ENCODE measurements around the gene C4orf50. TPM values are rescaled to one million over a fixed set of nuclear protein-coding genes. Genes with fewer than 3 reads are reported as not detected.

The C4orf50 gene
- total and polyA plus RNA-seq, 2 of the 4 experiments (the other 2 are of a cell fraction), result not detected

GRCh38 chr4:5995901-5996623, 22.2 kb downstream of the C4orf50 start:
- ChIA-PET POLR2A (ENCODE audit: unreplicated experiment) (no interaction called here), CTCF (no interaction called here)
- DNase-seq (no peak), ATAC-seq (ENCODE audit: low read depth) (no peak)
- Histone ChIP-seq H3K4me1 (ENCODE audit: control insufficient read depth, insufficient read depth, low read length) (no peaks in the 10 kb centered on the region), H3K9ac (ENCODE audit: low read depth, low read length) (no peak overlapping the region), H3K4me3 (ENCODE audit: insufficient read depth, low read depth, low read length) (no peak overlapping the region), H3K23ac (ENCODE audit: low read depth, low read length) (no peak overlapping the region), H3K27me3 (ENCODE audit: control insufficient read depth, insufficient read depth, low read length) (no peaks in the 10 kb centered on the region; the same call in 1 of the 2 replicates), H3K4me2 (ENCODE audit: low read depth, low read length) (no peak overlapping the region), H2BK20ac (ENCODE audit: low read depth, low read length) (no peak overlapping the region), H2AFZ (replicated peaks; ENCODE audit: low read length, poor library complexity) (no peak overlapping the region), H3K4ac (ENCODE audit: low read depth, low read length) (no peak overlapping the region), H2AK5ac (ENCODE audit: low read depth, low read length) (no peak overlapping the region), H4K5ac (ENCODE audit: low read depth, low read length) (no peak overlapping the region), H3K56ac (ENCODE audit: extremely low read depth, insufficient read depth, low read length) (no peak overlapping the region), H3K18ac (ENCODE audit: low read depth, low read length) (no peak overlapping the region), H3K14ac (replicated peaks; ENCODE audit: low read depth, low read length) (no peak overlapping the region), H4K91ac (ENCODE audit: insufficient read depth, low read depth, low read length) (no peak overlapping the region), H3K9me3 (ENCODE audit: control insufficient read depth, insufficient read depth, low read length) (no peaks in the 10 kb centered on the region), H4K20me1 (ENCODE audit: insufficient read depth, low read length) (no peaks in the 10 kb centered on the region), H3K79me1 (ENCODE audit: low read depth in 1 of 2, low read length in 2 of 2) (no peaks in the 10 kb centered on the region), H4K8ac (ENCODE audit: low read depth in 2 of 2, low read length in 2 of 2) (no peak overlapping the region), H2BK15ac (ENCODE audit: low read depth, low read length) (no peak overlapping the region), H3K9me1 (ENCODE audit: insufficient read depth, low read length) (no peaks in the 10 kb centered on the region), H3K27ac (ENCODE audit: insufficient read depth, low read length) (no peak overlapping the region), H2BK5ac (ENCODE audit: low read depth, low read length, poor library complexity, severe bottlenecking) (no peak overlapping the region), H2AK9ac (replicated peaks; ENCODE audit: low read depth, low read length, poor library complexity) (no peak overlapping the region), H2BK120ac (ENCODE audit: low read depth, low read length) (no peak overlapping the region), H3K36me3 (ENCODE audit: control insufficient read depth, insufficient read depth, low read length) (no peaks in the 10 kb centered on the region)
- 32% methylated on average over 8 of the region's 19 CpGs; no CpG with 5 or more reads in 1 of the 2 experiments for WGBS, 2 experiments (ENCODE audit: extremely low coverage in 2 of 2, insufficient read length in 1 of 2)
- dilution Hi-C loops (cut with HindIII; ENCODE audit: low sequenced_read_pairs, unreplicated experiment), result no loop called here
- TF ChIP-seq, protein P1, sequence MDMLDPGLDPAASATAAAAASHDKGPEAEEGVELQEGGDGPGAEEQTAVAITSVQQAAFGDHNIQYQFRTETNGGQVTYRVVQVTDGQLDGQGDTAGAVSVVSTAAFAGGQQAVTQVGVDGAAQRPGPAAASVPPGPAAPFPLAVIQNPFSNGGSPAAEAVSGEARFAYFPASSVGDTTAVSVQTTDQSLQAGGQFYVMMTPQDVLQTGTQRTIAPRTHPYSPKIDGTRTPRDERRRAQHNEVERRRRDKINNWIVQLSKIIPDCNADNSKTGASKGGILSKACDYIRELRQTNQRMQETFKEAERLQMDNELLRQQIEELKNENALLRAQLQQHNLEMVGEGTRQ (IDR thresholded peaks at IDR 0.05; ENCODE audit: low read depth, low read length), result no peak
- TF ChIP-seq CHD1 (IDR thresholded peaks at IDR 0.05; ENCODE audit: low read depth, low read length) (no peak), RAD21 (IDR thresholded peaks at IDR 0.05; ENCODE audit: low read length) (no peak), RCOR1 (IDR thresholded peaks at IDR 0.05; ENCODE audit: insufficient replicate concordance, low read length) (no peak), BHLHE40 (IDR thresholded peaks at IDR 0.05; ENCODE audit: low read depth, low read length) (no peak), RFX5 (IDR thresholded peaks at IDR 0.05; ENCODE audit: low read depth, low read length) (no peak), CEBPB (IDR thresholded peaks at IDR 0.05; ENCODE audit: low read depth, low read length) (no peak), FOS (IDR thresholded peaks at IDR 0.05; ENCODE audit: low read depth, low read length) (no peak), POLR2A (IDR thresholded peaks at IDR 0.05; ENCODE audit: low read depth, low read length) (no peak), NFE2L2 (IDR thresholded peaks at IDR 0.05; ENCODE audit: low read depth, low read length) (no peak), SMC3 (IDR thresholded peaks at IDR 0.05; ENCODE audit: low read depth, low read length) (no peak)
- TF ChIP-seq, protein P2, sequence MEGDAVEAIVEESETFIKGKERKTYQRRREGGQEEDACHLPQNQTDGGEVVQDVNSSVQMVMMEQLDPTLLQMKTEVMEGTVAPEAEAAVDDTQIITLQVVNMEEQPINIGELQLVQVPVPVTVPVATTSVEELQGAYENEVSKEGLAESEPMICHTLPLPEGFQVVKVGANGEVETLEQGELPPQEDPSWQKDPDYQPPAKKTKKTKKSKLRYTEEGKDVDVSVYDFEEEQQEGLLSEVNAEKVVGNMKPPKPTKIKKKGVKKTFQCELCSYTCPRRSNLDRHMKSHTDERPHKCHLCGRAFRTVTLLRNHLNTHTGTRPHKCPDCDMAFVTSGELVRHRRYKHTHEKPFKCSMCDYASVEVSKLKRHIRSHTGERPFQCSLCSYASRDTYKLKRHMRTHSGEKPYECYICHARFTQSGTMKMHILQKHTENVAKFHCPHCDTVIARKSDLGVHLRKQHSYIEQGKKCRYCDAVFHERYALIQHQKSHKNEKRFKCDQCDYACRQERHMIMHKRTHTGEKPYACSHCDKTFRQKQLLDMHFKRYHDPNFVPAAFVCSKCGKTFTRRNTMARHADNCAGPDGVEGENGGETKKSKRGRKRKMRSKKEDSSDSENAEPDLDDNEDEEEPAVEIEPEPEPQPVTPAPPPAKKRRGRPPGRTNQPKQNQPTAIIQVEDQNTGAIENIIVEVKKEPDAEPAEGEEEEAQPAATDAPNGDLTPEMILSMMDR (conservative IDR thresholded peaks at IDR 0.05; ENCODE audit: low read depth, low read length), result no peak
- TF ChIP-seq, protein P3, sequence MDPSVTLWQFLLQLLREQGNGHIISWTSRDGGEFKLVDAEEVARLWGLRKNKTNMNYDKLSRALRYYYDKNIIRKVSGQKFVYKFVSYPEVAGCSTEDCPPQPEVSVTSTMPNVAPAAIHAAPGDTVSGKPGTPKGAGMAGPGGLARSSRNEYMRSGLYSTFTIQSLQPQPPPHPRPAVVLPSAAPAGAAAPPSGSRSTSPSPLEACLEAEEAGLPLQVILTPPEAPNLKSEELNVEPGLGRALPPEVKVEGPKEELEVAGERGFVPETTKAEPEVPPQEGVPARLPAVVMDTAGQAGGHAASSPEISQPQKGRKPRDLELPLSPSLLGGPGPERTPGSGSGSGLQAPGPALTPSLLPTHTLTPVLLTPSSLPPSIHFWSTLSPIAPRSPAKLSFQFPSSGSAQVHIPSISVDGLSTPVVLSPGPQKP (IDR thresholded peaks at IDR 0.05; ENCODE audit: borderline replicate concordance, low read depth, low read length), result no peak
- BruUV-seq (replicated peaks), result no TSS peak
- intact Hi-C loops (cut with micrococcal nuclease), result no loop called here
- in situ Hi-C loops (cut with MboI; ENCODE audit: low sequenced_read_pairs), result loop anchor here (10.0 kb wide), 1 partner anchor 329 kb away; no protein-coding TSS in a partner anchor

Measured in IMR-90 (cell line).